GM23338 (cell line): Measurements from ENCODE around the gene DCHS1. TPM values are rescaled to one million over a fixed set of nuclear protein-coding genes. Genes with fewer than 3 reads are reported as not detected.
"Not testable (repeated sequence)": the region's sequence is repeated elsewhere in the genome, so short reads cannot be mapped to it uniquely, and the experiment has no call there.

Experiments
- ATAC-seq: fragments of 200-7000 bp; cut with Tn5 transposase; 3 replicates; pipeline ENCODE4 v1.9.1; 2020
- DNase-seq: peaks from one replicate; pipeline ENCODE4 v3.0.0-alpha.2; 2015; ENCODE audit warnings: low spot score
- H2AFZ ChIP-seq: fragments of 200-600 bp; sonication (generic); 2 replicates; pipeline ENCODE4 v1.8.0; 2016; ENCODE audit warnings: antibody characterized with exemption, mild to moderate bottlenecking, moderate library complexity
- H3F3A ChIP-seq: fragments of 200-600 bp; sonication (generic); replicated peaks from 2 replicates; pipeline ENCODE4 v1.8.0; 2017; ENCODE audit warnings: antibody characterized with exemption, mixed run types, low read depth
- H3K27ac ChIP-seq: fragments of 200-600 bp; sonication (generic); 2 replicates; pipeline ENCODE4 v1.6.1; 2016; ENCODE audit warnings: low read depth
- H3K27me3 ChIP-seq: fragments of 200-600 bp; sonication (generic); 2 replicates; pipeline ENCODE4 v1.8.0; 2016; ENCODE audit warnings: mild to moderate bottlenecking, mixed run types, moderate library complexity; ENCODE audit not compliant: insufficient read depth
- H3K36me3 ChIP-seq: fragments of 200-600 bp; sonication (generic); 2 replicates; pipeline ENCODE4 v1.8.0; 2016; ENCODE audit warnings: mild to moderate bottlenecking; ENCODE audit not compliant: insufficient read depth
- H3K4me1 ChIP-seq: fragments of 200-600 bp; sonication (generic); 2 replicates; pipeline ENCODE4 v1.8.0; 2016; ENCODE audit warnings: mild to moderate bottlenecking, moderate library complexity; ENCODE audit not compliant: insufficient read depth
- H3K4me2 ChIP-seq: fragments of 200-600 bp; sonication (generic); 2 replicates; pipeline ENCODE4 v1.7.1; 2017; ENCODE audit warnings: mixed run types
- H3K4me3 ChIP-seq: fragments of 200-600 bp; sonication (generic); 2 replicates; pipeline ENCODE4 v1.6.1; 2016; ENCODE audit warnings: mixed run types
- H3K79me2 ChIP-seq: fragments of 200-600 bp; sonication (generic); replicated peaks from 2 replicates; pipeline ENCODE4 v1.8.0; 2017; ENCODE audit warnings: mild to moderate bottlenecking; ENCODE audit not compliant: insufficient read depth
- H3K9me2 ChIP-seq: fragments of 200-600 bp; sonication (generic); 2 replicates; pipeline ENCODE4 v1.8.0; 2017; ENCODE audit not compliant: insufficient read depth
- H4K20me1 ChIP-seq: fragments of 200-600 bp; sonication (generic); replicated peaks from 2 replicates; pipeline ENCODE4 v1.8.0; 2017; ENCODE audit warnings: mild to moderate bottlenecking; ENCODE audit not compliant: insufficient read depth
- H3K27ac Mint-ChIP-seq: 2 replicates; pipeline ENCODE4 v1.8.0; 2020; ENCODE audit warnings: inconsistent platforms, mild to moderate bottlenecking, moderate library complexity, mixed read lengths
- H3K27me3 Mint-ChIP-seq: 3 replicates; pipeline ENCODE4 v1.8.0; 2022; ENCODE audit warnings: low read depth, mild to moderate bottlenecking, moderate library complexity, mixed read lengths, inconsistent platforms; ENCODE audit not compliant: insufficient read depth, poor library complexity
- H3K36me3 Mint-ChIP-seq: 3 replicates; pipeline ENCODE4 v1.8.0; 2021; ENCODE audit warnings: low read depth, mild to moderate bottlenecking, inconsistent platforms, moderate library complexity, mixed read lengths
- H3K4me1 Mint-ChIP-seq: 3 replicates; pipeline ENCODE4 v1.8.0; 2020; ENCODE audit warnings: mild to moderate bottlenecking, inconsistent platforms, mixed read lengths
- H3K4me3 Mint-ChIP-seq: 3 replicates; pipeline ENCODE4 v1.8.0; 2021; ENCODE audit warnings: moderate library complexity, mild to moderate bottlenecking, inconsistent platforms, mixed read lengths
- H3K9me3 Mint-ChIP-seq: 3 replicates; pipeline ENCODE4 v1.8.0; 2020; ENCODE audit warnings: moderate library complexity, mild to moderate bottlenecking, inconsistent platforms, mixed read lengths
- CREB1 ChIP-seq: fragments of 250-450 bp; sonication (Bioruptor Pico); IDR thresholded peaks from 2 replicates; pipeline ENCODE4 v1.5.0; 2020; ENCODE audit warnings: low read depth, mild to moderate bottlenecking, moderate library complexity
- EZH2phosphoT487 ChIP-seq: fragments of 200-600 bp; sonication (generic); IDR thresholded peaks from one replicate; pipeline ENCODE4 v1.8.1; 2018; ENCODE audit warnings: antibody characterized with exemption; ENCODE audit not compliant: unreplicated experiment
- JUNB ChIP-seq: IDR thresholded peaks from one replicate; pipeline ENCODE4 v1.6.1; 2016; ENCODE audit warnings: antibody characterized with exemption; ENCODE audit not compliant: unreplicated experiment
- NANOG ChIP-seq: IDR thresholded peaks from 2 replicates; pipeline ENCODE4 v1.6.1; 2016; ENCODE audit warnings: antibody characterized with exemption, borderline replicate concordance
- REST ChIP-seq: IDR thresholded peaks from one replicate; pipeline ENCODE4 v1.6.1; 2018; ENCODE audit warnings: antibody characterized with exemption; ENCODE audit not compliant: unreplicated experiment
- STAT1 ChIP-seq: IDR thresholded peaks from one replicate; pipeline ENCODE4 v1.6.1; 2016; ENCODE audit warnings: antibody characterized with exemption; ENCODE audit not compliant: unreplicated experiment
- ZNF462 ChIP-seq: fragments of 250-450 bp; sonication (Bioruptor Pico); IDR thresholded peaks from 2 replicates; pipeline ENCODE4 v1.5.0; 2020; ENCODE audit warnings: mild to moderate bottlenecking, moderate library complexity
- polyA plus RNA-seq: library from polyadenylated mRNA; unstranded; fragments of >200 nt; fragmentation: Nextera tagmentation; extraction: Ambion mirVana; gene quantifications from 2 replicates; pipeline ENCODE4 v1.2.1, GENCODE V29; 2016
- total RNA-seq: library from RNA; depleted of rRNA; stranded (reverse); fragments of >200 nt; shearing (Covaris generic); gene quantifications from 2 replicates; pipeline ENCODE4 v1.2.3, GENCODE V29; 2014

The DCHS1 gene
- total and polyA plus RNA-seq, 2 experiments from 2014 or later = 2.3 to 20.7 TPM

- TF ChIP-seq REST = no peak
- no peak for TF ChIP-seq EZH2phosphoT487
Measured at GRCh38 chr11:6686006-6686405, 30.4 kb upstream of the DCHS1 start (continued).

- peak overlapping the region; percentile 80 for H3K4me2 ChIP-seq
- H3K4me1 Mint-ChIP-seq = peaks cover 20% of the 10 kb centered on the region; the same call in 2 of the 3 replicates
- not testable (repeated sequence) for DNase-seq, H3K9me2 ChIP-seq, H3K27me3 ChIP-seq, ATAC-seq, H3K4me1 ChIP-seq, H3K9me3 Mint-ChIP-seq
- peaks cover 19% of the 10 kb centered on the region for H3K36me3 ChIP-seq
- peaks cover 15% of the 10 kb centered on the region; the same call in 1 of the 2 replicates for H3F3A ChIP-seq
- H3K4me3 Mint-ChIP-seq = peak overlapping the region; percentile 98
- H4K20me1 ChIP-seq = peaks cover 17% of the 10 kb centered on the region
- peaks cover 20% of the 10 kb centered on the region for H3K79me2 ChIP-seq
- H3K36me3 Mint-ChIP-seq = peaks cover 37% of the 10 kb centered on the region
- H2AFZ ChIP-seq = peak overlapping the region; percentile 50; the same call in 1 of the 2 replicates
- peaks cover 11% of the 10 kb centered on the region for H3K27me3 Mint-ChIP-seq
- peak overlapping the region; percentile 81 for H3K27ac ChIP-seq
- H3K4me3 ChIP-seq = peak overlapping the region; percentile 55
- H3K27ac Mint-ChIP-seq = peak overlapping the region; percentile 5; the same call in 1 of the 2 replicates
Measured at GRCh38 chr11:6684068-6684467, 28.5 kb upstream of the DCHS1 start.

- peaks cover 20% of the 10 kb centered on the region; the same call in 2 of the 3 replicates for H3K4me1 Mint-ChIP-seq
- Histone ChIP-seq H3K4me2 (peak within 1 kb of the TSS; percentile 92), H2AFZ (peak within 1 kb of the TSS; percentile 67; the same call in 1 of the 2 replicates), H3K27ac (peak within 1 kb of the TSS; percentile 92), H3K79me2 (peaks cover 20% of the 10 kb centered on the region), H4K20me1 (peaks cover 17% of the 10 kb centered on the region), H3F3A (peaks cover 15% of the 10 kb centered on the region; the same call in 1 of the 2 replicates), H3K9me2 (no peaks in the 10 kb centered on the region), H3K27me3 (no peaks in the 10 kb centered on the region), H3K4me3 (peak within 1 kb of the TSS; percentile 82), H3K4me1 (peaks cover 5% of the 10 kb centered on the region; the same call in 1 of the 2 replicates), H3K36me3 (peaks cover 17% of the 10 kb centered on the region)
- H3K9me3 Mint-ChIP-seq = peaks cover 2% of the 10 kb centered on the region; the same call in 1 of the 3 replicates
- peak; percentile 91 for ATAC-seq
- peaks cover 11% of the 10 kb centered on the region for H3K27me3 Mint-ChIP-seq
- peak within 1 kb of the TSS; percentile 98 for H3K4me3 Mint-ChIP-seq
- H3K27ac Mint-ChIP-seq = peak within 1 kb of the TSS; percentile 99
- H3K36me3 Mint-ChIP-seq = peaks cover 36% of the 10 kb centered on the region
- peak; percentile 99 for DNase-seq
- TF ChIP-seq STAT1 (no peak), JUNB (no peak), NANOG (no peak), CREB1 (CRISPR knock-in tag) (peak; percentile 44), ZNF462 (CRISPR knock-in tag) (no peak)
Measured at GRCh38 chr11:6682936-6683861, 27.6 kb upstream of the DCHS1 start, which contains the start of gene MRPL17. Gene MRPL17 (minus strand): TSS chr11:6683340. CDS start chr11:6683296, 44 bp downstream.
